ENCODE data around the gene FAXC.

DNA sequence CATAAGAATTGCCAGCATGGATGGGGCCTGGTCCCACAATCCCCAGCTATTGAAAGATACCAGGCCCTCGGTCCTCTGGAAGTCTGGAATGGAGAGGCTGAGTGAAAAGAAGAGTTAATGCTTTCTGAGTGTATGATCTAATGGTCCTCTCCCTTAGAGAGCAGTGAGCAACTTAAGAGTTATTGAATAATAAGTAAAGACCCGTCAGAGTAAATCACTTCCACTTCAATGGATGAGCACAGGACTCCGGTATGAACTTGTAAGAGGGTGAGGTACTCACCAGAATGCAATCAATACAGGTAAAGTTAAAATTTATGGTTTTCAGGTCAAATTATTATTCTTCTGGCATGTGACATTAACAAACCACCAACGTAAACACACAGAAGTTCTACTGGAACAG, 39.9 kb downstream of the FAXC start:
- no peak for TF ChIP-seq RELA (CRISPR knock-in tag; IDR thresholded peaks at IDR 0.05; ENCODE audit: borderline replicate concordance)
- TF ChIP-seq, protein P1, sequence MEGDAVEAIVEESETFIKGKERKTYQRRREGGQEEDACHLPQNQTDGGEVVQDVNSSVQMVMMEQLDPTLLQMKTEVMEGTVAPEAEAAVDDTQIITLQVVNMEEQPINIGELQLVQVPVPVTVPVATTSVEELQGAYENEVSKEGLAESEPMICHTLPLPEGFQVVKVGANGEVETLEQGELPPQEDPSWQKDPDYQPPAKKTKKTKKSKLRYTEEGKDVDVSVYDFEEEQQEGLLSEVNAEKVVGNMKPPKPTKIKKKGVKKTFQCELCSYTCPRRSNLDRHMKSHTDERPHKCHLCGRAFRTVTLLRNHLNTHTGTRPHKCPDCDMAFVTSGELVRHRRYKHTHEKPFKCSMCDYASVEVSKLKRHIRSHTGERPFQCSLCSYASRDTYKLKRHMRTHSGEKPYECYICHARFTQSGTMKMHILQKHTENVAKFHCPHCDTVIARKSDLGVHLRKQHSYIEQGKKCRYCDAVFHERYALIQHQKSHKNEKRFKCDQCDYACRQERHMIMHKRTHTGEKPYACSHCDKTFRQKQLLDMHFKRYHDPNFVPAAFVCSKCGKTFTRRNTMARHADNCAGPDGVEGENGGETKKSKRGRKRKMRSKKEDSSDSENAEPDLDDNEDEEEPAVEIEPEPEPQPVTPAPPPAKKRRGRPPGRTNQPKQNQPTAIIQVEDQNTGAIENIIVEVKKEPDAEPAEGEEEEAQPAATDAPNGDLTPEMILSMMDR (IDR thresholded peaks at IDR 0.05) = no peak
- TF ChIP-seq, protein P2, sequence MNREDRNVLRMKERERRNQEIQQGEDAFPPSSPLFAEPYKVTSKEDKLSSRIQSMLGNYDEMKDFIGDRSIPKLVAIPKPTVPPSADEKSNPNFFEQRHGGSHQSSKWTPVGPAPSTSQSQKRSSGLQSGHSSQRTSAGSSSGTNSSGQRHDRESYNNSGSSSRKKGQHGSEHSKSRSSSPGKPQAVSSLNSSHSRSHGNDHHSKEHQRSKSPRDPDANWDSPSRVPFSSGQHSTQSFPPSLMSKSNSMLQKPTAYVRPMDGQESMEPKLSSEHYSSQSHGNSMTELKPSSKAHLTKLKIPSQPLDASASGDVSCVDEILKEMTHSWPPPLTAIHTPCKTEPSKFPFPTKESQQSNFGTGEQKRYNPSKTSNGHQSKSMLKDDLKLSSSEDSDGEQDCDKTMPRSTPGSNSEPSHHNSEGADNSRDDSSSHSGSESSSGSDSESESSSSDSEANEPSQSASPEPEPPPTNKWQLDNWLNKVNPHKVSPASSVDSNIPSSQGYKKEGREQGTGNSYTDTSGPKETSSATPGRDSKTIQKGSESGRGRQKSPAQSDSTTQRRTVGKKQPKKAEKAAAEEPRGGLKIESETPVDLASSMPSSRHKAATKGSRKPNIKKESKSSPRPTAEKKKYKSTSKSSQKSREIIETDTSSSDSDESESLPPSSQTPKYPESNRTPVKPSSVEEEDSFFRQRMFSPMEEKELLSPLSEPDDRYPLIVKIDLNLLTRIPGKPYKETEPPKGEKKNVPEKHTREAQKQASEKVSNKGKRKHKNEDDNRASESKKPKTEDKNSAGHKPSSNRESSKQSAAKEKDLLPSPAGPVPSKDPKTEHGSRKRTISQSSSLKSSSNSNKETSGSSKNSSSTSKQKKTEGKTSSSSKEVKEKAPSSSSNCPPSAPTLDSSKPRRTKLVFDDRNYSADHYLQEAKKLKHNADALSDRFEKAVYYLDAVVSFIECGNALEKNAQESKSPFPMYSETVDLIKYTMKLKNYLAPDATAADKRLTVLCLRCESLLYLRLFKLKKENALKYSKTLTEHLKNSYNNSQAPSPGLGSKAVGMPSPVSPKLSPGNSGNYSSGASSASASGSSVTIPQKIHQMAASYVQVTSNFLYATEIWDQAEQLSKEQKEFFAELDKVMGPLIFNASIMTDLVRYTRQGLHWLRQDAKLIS (CRISPR knock-in tag; IDR thresholded peaks at IDR 0.05; ENCODE audit: borderline replicate concordance) = no peak
- TF ChIP-seq ZNF138 (CRISPR knock-in tag; conservative IDR thresholded peaks at IDR 0.05) = no peak
- TF ChIP-seq, protein P3, sequence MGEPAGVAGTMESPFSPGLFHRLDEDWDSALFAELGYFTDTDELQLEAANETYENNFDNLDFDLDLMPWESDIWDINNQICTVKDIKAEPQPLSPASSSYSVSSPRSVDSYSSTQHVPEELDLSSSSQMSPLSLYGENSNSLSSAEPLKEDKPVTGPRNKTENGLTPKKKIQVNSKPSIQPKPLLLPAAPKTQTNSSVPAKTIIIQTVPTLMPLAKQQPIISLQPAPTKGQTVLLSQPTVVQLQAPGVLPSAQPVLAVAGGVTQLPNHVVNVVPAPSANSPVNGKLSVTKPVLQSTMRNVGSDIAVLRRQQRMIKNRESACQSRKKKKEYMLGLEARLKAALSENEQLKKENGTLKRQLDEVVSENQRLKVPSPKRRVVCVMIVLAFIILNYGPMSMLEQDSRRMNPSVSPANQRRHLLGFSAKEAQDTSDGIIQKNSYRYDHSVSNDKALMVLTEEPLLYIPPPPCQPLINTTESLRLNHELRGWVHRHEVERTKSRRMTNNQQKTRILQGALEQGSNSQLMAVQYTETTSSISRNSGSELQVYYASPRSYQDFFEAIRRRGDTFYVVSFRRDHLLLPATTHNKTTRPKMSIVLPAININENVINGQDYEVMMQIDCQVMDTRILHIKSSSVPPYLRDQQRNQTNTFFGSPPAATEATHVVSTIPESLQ (CRISPR knock-in tag; IDR thresholded peaks at IDR 0.05) = no peak
- TF ChIP-seq, protein P4, sequence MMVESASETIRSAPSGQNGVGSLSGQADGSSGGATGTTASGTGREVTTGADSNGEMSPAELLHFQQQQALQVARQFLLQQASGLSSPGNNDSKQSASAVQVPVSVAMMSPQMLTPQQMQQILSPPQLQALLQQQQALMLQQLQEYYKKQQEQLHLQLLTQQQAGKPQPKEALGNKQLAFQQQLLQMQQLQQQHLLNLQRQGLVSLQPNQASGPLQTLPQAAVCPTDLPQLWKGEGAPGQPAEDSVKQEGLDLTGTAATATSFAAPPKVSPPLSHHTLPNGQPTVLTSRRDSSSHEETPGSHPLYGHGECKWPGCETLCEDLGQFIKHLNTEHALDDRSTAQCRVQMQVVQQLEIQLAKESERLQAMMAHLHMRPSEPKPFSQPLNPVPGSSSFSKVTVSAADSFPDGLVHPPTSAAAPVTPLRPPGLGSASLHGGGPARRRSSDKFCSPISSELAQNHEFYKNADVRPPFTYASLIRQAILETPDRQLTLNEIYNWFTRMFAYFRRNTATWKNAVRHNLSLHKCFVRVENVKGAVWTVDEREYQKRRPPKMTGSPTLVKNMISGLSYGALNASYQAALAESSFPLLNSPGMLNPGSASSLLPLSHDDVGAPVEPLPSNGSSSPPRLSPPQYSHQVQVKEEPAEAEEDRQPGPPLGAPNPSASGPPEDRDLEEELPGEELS (CRISPR knock-in tag; IDR thresholded peaks at IDR 0.05) = no peak
- no peak for TF ChIP-seq ZNF219 (CRISPR knock-in tag; IDR thresholded peaks at IDR 0.05; ENCODE audit: borderline replicate concordance)
- TF ChIP-seq, protein P5, sequence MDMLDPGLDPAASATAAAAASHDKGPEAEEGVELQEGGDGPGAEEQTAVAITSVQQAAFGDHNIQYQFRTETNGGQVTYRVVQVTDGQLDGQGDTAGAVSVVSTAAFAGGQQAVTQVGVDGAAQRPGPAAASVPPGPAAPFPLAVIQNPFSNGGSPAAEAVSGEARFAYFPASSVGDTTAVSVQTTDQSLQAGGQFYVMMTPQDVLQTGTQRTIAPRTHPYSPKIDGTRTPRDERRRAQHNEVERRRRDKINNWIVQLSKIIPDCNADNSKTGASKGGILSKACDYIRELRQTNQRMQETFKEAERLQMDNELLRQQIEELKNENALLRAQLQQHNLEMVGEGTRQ (CRISPR knock-in tag; IDR thresholded peaks at IDR 0.05) = no peak
- TF ChIP-seq MYBL2 (CRISPR knock-in tag; IDR thresholded peaks at IDR 0.05) = no peak
- TF ChIP-seq NFE2L1 (CRISPR knock-in tag; IDR thresholded peaks at IDR 0.05) = no peak
- TF ChIP-seq NR1H2 (CRISPR knock-in tag; IDR thresholded peaks at IDR 0.05) = no peak
- TF ChIP-seq HMGA2 (CRISPR knock-in tag; IDR thresholded peaks at IDR 0.05) = no peak
- TF ChIP-seq, protein P6, sequence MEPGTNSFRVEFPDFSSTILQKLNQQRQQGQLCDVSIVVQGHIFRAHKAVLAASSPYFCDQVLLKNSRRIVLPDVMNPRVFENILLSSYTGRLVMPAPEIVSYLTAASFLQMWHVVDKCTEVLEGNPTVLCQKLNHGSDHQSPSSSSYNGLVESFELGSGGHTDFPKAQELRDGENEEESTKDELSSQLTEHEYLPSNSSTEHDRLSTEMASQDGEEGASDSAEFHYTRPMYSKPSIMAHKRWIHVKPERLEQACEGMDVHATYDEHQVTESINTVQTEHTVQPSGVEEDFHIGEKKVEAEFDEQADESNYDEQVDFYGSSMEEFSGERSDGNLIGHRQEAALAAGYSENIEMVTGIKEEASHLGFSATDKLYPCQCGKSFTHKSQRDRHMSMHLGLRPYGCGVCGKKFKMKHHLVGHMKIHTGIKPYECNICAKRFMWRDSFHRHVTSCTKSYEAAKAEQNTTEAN (CRISPR knock-in tag; IDR thresholded peaks at IDR 0.05) = no peak
- no peak for TF ChIP-seq ATF1 (CRISPR knock-in tag; IDR thresholded peaks at IDR 0.05)
